H1 (cell line): ENCODE data around the gene PLXNB1. TPM values are rescaled to one million over a fixed set of nuclear protein-coding genes. Genes with fewer than 3 reads are reported as not detected.

Experiments used
- CHD7 ChIP-seq: fragments of 300-600 bp; sonication (generic); IDR thresholded peaks from 2 replicates; pipeline ENCODE4 v1.7.1; 2012; ENCODE audit warnings: low read length, moderate library complexity, mild to moderate bottlenecking, inconsistent platforms; ENCODE audit not compliant: insufficient replicate concordance
- polyA plus RNA-seq, 7 experiments: library from polyadenylated mRNA; depleted of rRNA in 3 of 7; stranded (reverse) in 5 of 7; unstranded in 2 of 7; fragments of >200 nt in 5 of 7; fragments of 200-250 nt in 2 of 7; gene quantifications; 1 replicate in 5 of 7; 2 replicates in 1 of 7; 4 replicates in 1 of 7; pipeline versions ENCODE4 v1.2.1 to v1.2.3, GENCODE V29; 2011 to 2013; ENCODE audit warnings: missing spikeins in 2 of 7, mixed read lengths in 2 of 7
- total RNA-seq: library from RNA; stranded (reverse); fragmentation: NEBNext Ultra II Directional; extraction: Animal tissue kit (Norgen Biotek cat#: 25700); gene quantifications from 2 replicates; pipeline ENCODE4 v1.2.1, GENCODE V29; 2021

The PLXNB1 gene
- total and polyA plus RNA-seq, 2 of the 8 experiments (the other 6 are each of a cell fraction or from before 2014, with no cell fraction given) = 109 to 114 TPM

- TF ChIP-seq CHD7 = no peak
These were observed 49.0 kb upstream of the PLXNB1 start (continued) for GRCh38 chr3:48478626-48479555.
